GM12891 (cell line): Measurements from ENCODE around the gene STOML1.

Source experiments
- DNase-seq: peaks from one replicate; pipeline ENCODE4 v3.0.0; 2011; ENCODE audit warnings: low spot score; ENCODE audit not compliant: insufficient read length
- FAIRE-seq: peaks from 2 replicates; lab custom pipeline; 2011; peaks lifted over from hg19 to GRCh38; lab: Jason Lieb, UNC
- PAX5 ChIP-seq: IDR thresholded peaks from 2 replicates; pipeline ENCODE4 v1.6.1; 2011; ENCODE audit warnings: low read length, moderate library complexity, mild to moderate bottlenecking; ENCODE audit not compliant: insufficient read depth, severe bottlenecking
- POLR2A ChIP-seq: IDR thresholded peaks from 2 replicates; pipeline ENCODE4 v1.6.1; 2011; ENCODE audit warnings: low read depth, low read length, control low read depth
- POLR2AphosphoS5 ChIP-seq: IDR thresholded peaks from 2 replicates; pipeline ENCODE4 v1.6.1; 2011; ENCODE audit warnings: low read depth, low read length, control low read depth
- POU2F2 ChIP-seq: IDR thresholded peaks from 2 replicates; pipeline ENCODE4 v1.6.1; 2011; ENCODE audit warnings: low read depth, mild to moderate bottlenecking, control low read depth, low read length, moderate library complexity
- SPI1 ChIP-seq: IDR thresholded peaks from 2 replicates; pipeline ENCODE4 v1.6.1; 2011; ENCODE audit warnings: low read depth, low read length, control low read depth
- TAF1 ChIP-seq: IDR thresholded peaks from 2 replicates; pipeline ENCODE4 v1.6.1; 2011; ENCODE audit warnings: low read depth, low read length, control low read depth

The STOML1 gene

DNA sequence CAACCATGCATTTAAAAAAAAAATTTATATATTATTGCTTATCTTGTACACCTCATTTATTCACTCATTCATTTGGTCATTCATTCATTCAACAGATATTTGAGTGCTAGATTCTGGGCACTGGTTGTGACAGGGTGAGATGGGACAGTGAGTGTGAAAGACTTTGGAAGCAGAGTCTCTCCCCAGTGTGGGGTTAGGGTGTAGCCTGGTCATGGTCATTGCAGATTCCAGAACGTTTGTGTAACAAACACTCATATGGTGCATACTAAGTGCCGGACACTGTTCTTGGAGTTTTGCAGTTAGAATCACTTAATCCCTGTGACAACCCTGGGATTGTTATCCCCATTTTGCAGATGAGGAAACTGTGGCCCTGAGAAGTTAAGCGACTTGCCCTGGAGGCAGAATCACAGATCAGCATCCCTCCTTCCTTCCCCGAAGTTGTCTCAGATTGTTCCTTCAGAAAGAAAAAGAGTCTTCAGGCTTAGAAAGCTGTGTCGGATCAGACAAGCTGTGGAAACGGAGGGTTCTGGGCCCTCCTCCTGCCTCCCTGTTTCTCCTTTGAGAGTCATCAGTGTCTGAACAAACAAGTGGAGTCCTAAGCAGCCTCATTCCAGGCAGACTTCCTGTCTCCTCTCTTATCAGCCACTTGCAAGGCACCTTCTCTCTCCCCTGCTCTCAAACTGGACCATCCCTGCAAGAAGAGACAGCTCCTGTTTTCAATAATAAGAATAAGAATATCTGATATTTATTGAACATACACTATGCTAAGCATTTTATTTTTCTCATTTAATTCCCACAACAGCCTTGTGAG is 59.5 kb downstream of the STOML1 start:
- FAIRE-seq (no peak), DNase-seq (no peak)
- TF ChIP-seq POU2F2 (no peak), TAF1 (no peak), SPI1 (no peak), POLR2AphosphoS5 (no peak), POLR2A (no peak), PAX5 (no peak)

GRCh38 chr15:73931441-73931840 is 60.7 kb downstream of the STOML1 start:
- TF ChIP-seq SPI1 (no peak), POU2F2 (no peak), POLR2AphosphoS5 (no peak), PAX5 (no peak), TAF1 (no peak), POLR2A (no peak)
- FAIRE-seq (no peak), DNase-seq (no peak)

- no peak for FAIRE-seq
- DNase-seq = no peak
- TF ChIP-seq TAF1 = no peak
- no peak for TF ChIP-seq SPI1
- no peak for TF ChIP-seq POLR2A
- TF ChIP-seq PAX5 = no peak
- TF ChIP-seq POLR2AphosphoS5 = no peak
- no peak for TF ChIP-seq POU2F2
These were observed 61.3 kb downstream of the STOML1 start for GRCh38 chr15:73930790-73931281.

DNA sequence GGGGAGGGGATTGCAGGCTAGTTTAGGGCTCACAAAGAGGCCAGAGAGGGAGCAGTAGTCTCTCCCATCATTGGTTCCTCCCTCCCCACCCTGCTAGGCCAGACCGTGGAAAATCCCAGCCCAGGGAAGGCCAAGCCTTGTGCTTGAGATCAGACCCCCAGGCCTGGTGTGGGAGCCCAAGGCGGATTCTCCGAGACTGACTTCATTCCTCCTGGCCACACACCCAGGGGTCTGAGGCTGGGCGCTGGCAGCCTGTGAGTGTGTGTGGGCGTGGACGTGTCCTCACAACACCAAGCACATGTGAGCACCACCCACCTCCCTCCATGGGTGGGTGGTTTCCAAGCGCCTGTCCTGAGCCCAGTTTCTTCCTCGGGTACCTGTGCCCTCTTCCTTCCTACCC is 61.7 kb downstream of the STOML1 start:
- FAIRE-seq (no peak), DNase-seq (no peak)
- TF ChIP-seq TAF1 (no peak), POLR2AphosphoS5 (no peak)

GRCh38 chr15:73928971-73929627 is 63.0 kb downstream of the STOML1 start:
- TF ChIP-seq POLR2A (no peak), SPI1 (no peak), POU2F2 (no peak), POLR2AphosphoS5 (no peak), TAF1 (no peak), PAX5 (no peak)
- no peak for FAIRE-seq
- no peak for DNase-seq
